Stimulated activated CD4-positive, alpha-beta T cell treated with anti-CD3 and anti-CD28 coated beads, Interleukin-1b, Interleukin-23, amount 100 ng/mL, for 4 hours (primary cell): Measurements from ENCODE around the gene RPUSD2.
"Not testable (repeated sequence)": the region's sequence is repeated elsewhere in the genome, so short reads cannot be mapped to it uniquely, and the experiment has no call there.

Source experiments
- DNase-seq, 2 donors: peaks; one replicate each; pipeline ENCODE4 v3.0.0-alpha.2; 2020; ENCODE audit warnings: low read depth in 2 of 2

The RPUSD2 gene

DNA sequence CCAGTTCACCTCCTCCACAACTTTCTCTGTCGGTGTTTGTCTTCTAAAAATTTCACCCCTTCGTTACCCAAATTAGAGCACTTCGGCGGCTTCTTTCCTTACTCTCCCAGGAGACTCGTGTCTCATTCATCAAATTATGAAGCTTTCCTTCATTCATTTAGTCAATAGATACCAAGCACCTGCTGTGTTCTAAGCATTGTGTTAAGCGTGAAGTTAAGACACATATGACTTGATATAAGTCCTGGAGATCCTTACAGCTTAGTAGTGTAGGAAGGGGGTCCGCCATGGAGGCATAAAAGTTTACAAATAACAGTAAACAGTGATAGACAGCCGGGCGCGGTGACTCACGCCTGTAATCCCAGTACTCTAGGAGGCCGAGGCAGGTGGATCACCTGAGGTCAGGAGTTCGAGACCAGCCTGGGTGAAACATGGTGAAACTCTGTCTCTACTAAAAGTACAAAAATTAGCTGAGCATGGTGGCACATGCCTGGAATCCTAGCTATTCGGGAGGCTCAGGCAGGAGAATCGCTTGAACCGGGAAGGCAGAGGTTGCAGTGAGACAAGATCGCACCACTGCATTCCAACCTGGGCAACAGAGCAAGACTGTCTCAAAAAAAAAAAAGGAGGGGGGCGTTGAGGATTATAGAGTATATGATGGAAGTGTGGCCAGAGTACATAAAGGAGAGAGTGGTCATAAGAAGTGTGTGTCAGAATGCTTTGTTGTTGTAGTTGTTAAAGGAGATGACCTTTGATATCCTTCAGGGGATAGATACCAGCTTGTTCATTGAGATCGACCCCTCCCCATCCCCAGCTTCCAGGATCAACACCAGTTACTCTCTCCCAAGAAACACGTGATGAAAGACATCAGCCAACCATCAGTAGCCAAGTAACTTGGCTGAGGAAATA lies 3.5 kb upstream of the RPUSD2 start:
- DNase-seq, result no peak

DNA sequence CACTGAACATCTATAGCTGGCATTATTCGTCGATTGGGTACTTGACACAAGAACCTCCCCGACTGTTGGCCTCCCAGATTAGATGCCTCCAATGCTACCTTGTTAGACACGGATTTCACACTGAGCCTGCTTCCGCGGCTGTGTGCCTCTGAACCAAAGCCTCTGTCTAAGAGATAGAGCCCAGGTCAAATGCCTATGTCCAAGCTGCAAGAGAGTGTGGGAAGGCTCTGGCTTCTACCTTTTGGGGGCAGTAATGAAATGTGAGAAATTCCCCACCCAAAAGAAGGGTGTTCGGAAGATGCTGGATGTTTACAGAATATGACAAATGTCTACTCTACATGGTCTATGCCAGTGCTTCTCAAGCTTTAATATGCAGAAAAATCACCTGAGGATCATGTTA lies 2.0 kb upstream of the RPUSD2 start:
- DNase-seq, result no peak

DNA sequence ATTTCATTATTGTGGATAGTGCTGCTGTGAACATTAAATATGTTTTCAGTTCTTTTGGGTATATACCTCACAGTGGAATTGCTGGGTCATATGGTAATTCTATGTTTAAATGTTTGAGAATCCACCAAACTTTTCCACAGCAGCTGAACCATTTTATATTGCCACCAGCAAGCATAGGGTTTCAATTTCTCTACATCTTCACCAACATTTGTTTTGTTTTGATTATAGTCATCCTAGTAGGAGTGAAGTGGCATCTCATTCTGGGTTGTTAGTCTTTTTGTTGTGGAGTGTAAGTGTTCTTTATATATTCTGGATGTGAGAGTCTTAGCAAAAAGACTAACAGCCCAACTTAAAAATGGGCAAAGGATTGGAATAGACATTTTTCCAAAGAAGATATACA lies 6.0 kb downstream of the RPUSD2 start:
- no peak for DNase-seq

DNA sequence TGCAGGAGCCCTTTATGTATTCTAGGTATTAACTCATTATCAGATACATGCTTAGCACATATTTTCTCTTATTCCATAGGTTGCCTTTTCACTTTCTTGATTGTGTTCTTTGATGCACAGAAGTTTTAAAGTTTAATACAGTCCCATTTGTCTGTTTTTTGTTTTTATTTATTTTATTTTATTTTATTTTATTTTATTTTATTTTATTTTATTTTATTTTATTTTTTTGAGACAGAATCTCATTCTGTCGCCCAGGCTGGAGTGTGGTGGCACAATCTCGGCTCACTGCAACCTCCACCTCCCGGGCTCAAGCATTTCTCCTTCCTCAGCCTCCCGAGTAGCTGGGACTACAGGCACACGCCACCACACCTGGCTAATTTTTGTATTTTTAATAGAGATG lies 7.8 kb downstream of the RPUSD2 start:
- DNase-seq, result not testable (repeated sequence)

DNA sequence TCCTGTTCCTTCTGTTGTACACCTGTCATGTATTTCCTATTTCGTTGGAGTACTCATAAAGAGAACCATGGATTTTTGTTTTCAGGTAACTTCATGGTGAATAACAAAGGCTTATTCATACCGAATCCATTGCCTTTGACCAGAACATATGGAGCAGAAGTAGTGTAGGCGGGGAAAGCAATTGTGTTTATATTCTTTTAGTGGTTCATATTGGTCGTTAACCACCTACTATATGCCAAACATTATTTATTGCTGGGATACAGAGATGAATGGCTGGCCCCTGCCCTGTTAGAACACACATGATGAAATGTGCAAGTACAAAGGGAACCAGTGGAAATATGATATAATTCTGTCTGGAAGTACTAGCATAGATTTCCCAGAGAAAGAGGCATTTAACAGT lies 9.8 kb downstream of the RPUSD2 start:
- DNase-seq, result no peak

DNA sequence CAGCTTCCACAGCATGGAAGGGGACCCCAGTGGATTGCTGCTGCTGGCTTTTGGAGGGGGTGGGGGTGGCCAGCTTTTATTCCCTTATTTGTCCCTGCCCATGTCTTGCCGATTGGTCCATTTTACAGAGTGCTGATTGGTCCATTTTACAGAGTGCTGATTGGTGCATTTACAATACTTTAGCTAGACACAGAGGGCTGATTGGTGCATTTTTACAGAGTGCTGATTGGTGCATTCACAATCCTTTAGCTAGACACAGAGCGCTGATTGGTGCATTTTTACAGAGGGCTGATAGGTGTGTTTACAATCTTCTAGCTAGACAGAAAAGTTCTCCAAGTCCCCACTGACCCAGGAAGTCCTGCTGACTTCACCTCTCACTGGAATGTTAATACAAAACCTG lies 12.7 kb downstream of the RPUSD2 start:
- not testable (repeated sequence) for DNase-seq

DNA sequence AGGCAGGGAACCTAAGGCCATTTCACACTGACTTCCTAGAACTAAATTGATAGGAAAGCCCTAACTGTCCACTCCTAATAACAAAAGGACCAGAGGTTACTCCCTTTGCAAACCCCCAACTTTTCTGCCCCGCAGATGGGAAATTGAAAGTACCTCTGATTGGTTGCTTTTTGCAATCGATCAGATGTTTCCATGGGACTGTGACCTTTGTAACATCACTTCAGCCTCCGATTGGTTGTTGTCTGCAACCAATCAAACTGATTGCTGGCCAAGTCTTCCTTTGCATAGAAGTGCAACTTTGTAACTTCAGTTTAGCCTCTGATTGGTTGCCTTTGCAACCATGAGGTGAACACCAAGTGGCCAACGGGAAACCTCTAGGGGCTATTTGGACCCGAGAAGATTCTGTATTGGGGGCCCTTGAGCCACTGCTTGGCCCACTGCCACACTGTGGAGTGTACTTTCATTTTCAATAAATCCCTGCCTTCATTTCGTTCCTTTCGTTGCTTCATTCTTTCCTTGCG lies 13.7 kb downstream of the RPUSD2 start:
- no peak for DNase-seq

DNA sequence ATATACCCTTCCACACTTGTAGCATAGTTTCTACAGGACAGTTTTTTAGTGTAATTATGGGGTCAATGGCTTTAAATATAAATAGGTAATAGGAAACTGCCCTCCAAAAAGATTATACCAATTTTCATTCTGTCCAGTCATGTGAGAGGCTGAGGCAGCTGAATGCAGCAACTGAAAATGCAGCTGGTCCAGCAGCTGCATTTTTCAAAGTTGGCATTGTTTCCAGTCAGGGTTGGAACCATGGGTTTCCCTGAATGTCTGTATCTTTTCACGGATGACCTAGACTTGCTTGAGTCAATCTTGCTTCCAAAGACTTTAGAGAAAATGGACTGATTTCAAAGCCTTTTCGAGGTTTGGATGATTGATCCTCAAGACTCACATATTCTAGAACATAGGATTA lies 15.1 kb downstream of the RPUSD2 start:
- DNase-seq, result no peak

DNA sequence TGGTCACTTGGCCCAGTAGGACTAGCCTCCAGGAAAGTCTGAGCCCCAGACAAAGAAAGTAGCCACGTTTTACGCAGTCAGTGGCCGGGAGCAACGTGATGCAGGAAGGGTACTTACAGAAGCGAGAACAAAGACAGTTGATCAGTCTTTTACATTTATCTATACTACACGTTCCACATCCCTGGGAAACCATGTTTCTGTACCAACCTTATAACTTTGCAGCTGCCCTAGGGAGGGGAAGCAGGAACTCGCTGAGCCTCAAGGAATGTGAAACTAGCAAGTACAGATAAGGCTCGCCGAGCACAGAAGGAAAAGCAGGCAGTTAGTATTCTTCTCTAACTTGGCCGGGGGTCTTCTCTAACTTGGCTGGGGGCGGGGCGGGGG lies 21.6 kb downstream of the RPUSD2 start:
- DNase-seq, result no peak

DNA sequence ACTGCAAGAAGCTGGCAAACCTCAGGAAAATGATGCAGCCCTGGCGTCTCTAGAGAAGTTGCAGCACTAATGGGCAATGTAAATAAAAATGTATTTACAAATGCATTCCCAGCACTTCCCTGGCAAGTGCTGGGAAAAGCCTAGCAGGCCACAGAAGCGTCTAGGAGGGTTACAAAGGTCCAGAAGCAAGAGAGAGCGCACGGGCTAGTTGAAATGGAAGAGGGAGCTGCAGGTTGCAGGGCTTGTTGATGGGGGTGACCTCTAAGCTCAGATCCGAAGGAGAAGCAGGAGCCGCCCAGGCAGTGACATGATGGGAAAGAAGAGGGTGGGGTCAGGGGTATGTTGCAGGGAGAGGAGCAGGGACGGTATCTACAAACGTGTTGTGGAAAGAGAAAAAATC lies 22.3 kb downstream of the RPUSD2 start:
- no peak for DNase-seq

DNA sequence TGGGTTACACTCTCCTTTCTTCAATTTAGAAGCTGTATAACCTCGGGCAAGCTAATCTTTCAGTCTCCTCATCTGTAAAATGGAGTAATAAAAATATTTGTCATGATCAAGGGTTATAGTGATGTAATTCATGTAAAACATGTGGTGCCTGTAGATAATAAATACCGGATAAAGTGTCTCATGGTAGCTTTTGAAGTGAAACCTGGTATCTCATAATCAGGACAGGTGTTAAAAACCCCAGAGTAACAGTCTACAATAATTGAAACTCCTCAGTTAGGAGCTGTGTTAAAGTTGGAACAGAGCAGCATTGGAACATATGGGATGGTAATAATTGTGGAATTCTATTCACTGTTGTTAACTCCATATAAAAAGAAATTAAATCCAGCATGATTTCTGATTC lies 24.1 kb downstream of the RPUSD2 start:
- DNase-seq, result no peak

DNA sequence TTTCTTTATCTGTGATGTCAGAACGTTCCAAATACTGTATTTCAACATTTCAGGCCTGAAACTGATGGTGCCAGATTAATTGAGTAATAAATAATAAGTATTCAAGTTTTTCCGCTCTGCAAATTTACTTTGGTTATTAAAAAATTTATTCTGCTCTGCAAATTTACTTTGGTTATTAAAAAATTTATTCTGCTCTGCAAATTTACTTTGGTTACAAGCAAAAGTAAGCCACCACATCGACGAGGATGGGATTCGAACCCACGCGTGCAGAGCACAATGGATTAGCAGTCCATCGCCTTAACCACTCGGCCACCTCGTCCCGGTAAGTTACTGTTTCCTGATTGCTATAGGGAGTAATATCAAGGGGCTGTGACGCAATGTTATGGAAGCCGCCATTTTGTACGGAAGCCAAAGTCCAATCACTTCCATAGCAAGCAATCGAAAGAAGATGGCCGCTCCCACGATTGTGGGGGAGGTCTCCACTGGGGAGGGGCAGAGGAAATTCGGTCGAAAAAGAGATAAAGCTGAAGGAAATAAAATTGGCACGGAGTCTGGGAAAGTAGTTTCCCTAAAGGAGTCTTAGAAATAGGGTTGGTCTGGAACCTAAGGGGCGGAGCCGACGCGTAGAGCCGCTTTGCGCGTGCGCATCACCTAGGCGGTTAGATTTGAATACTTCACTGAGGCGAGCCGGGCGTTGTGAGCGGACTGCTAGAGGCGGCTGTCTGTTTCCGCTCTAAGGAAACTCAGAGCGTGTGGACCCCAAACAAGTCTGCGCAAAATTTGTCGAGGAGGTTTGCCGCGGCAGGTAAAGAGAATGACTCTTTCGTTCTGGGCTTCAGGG lies 24.7 kb downstream of the RPUSD2 start, which contains the start of gene KNL1:
TSS of gene KNL1 (plus strand) at position 662 of the 841 bp plus-strand sequence. CDS start 8,683 bp downstream, outside the sequence.
- peak; percentile 80 to 87 for DNase-seq

DNA sequence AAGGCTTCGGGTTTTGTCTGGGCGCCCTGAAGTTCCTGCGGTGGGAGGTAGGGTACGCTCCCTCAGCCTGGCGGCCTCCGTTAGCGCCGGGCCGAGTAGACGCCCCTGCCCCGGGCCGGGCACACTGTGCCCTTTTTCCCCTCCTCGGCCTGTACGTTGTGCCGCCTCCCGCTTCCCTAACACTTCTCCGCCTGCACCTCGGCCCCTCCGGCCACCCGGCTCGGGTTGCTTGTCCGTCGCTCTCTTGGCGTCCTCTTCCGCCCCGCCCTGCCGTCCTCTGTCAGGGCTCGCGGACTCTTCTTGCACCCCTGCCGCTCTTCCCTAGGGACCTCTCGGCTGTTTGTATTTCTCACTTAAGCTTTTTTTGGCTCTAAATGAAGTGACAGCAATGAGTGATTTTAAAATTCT lies 25.3 kb downstream of the RPUSD2 start:
- DNase-seq, result peak in 1 of 2 donors; percentile 26

DNA sequence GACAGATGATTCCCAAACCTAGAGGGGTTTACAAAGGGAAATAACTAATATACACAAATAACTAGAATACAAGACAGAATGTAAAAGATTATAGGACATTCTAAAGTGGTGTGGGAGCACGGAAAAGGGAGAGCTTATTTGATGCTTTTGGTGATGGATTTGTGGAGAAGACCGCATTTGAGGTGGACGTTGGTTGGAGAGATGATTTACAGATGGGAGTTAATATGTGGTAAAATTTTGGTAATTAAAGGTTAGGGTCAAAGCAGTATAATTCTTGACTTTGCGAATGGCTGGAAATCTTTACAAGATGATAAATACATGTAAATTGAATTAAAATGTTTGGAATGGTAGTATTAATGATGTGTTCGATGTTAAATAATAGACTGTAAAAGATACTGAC lies 26.1 kb downstream of the RPUSD2 start:
- no peak for DNase-seq

DNA sequence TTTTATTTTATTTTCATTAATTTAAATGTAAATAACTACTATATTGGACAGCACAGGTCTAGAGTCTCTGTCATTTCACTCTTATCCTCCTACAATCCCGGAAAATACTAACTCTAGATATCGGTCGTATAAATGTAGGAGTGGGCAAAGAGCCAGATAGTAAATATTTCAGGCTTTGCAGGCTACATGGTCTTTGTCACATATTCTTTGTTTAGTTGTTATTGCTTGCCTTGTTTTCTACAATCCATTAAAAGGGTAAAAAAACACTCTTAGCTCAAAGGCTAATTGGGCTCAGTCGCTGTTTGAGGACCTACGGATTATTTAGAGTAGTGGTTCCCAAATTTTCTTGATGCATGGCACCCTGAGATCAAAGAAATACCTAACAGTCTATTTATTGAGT lies 26.7 kb downstream of the RPUSD2 start:
- DNase-seq, result no peak

DNA sequence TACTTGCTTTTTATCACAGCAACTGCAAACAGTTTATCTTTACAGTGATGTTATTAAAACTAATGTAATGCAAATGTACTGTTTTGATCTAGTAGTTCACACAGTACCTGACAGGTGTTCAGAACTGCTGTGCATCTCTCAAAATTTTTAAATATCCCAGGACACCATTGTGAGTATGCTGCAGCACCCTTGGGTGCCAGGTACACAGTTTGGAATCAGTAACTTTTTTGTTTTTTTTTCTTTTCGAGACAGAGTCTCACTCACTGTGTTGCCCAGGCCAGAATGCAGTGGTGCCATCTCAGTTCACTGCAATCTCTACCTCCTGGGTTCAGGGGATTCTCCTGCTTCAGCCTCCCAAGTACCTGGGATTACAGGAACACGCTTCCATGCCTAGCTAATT lies 27.9 kb downstream of the RPUSD2 start:
- DNase-seq, result no peak

DNA sequence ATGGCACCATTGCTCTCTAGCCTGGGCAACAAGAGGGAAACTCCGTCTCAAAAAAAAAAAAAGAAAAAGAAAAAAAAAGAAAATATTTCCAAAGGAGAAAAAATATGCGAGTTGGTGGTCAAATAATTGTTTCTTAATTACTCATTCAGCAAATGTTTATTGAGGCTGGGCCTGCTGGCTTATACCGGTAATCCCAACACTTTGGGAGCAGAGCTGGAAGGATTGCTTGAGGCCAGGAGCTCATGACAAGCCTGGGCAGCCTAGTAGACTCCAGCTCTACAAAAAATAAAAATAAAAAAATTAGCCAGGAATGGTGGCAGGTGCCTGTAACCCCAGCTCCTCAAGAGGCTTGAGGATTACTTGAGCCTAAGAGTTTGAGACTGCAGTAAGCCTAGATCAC lies 29.0 kb downstream of the RPUSD2 start:
- DNase-seq, result no peak

DNA sequence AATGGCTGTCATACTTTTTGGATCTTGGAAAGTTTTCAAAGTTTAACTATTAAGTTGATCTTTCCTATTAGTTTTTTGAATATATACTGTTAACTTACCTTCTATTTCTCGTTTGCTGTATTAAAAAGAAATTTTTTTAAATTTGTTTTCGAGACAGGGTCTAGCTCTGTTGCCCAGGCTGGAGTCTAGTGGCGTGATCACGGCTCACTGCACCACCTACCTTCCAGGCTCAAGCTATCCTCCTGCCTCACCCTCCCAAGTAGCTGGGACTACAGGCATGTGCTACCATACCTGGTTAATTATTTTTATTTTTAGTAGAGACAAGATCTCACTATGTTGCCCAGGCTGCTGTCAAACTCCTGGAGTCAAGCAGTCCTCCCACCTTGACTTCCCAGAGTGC lies 29.6 kb downstream of the RPUSD2 start:
- no peak for DNase-seq

DNA sequence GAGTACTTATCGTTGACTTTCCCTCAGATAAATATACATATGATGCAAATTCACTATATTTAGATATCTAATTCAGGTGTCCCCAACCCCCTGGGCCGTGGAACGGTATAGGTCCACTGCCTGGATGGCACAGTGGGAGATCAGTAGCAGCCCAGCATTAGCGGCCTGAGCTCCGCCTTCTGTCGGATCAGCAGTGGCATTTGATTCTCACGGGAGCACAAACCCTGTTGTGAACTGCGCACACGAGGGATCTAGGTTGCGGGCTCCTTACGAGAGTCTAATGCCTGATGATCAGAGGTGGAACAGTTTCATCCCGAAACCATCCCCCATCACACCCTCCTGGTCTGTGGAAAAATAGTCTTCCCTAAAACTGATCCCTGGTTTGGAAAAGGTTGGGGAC lies 31.9 kb downstream of the RPUSD2 start:
- DNase-seq, result no peak

DNA sequence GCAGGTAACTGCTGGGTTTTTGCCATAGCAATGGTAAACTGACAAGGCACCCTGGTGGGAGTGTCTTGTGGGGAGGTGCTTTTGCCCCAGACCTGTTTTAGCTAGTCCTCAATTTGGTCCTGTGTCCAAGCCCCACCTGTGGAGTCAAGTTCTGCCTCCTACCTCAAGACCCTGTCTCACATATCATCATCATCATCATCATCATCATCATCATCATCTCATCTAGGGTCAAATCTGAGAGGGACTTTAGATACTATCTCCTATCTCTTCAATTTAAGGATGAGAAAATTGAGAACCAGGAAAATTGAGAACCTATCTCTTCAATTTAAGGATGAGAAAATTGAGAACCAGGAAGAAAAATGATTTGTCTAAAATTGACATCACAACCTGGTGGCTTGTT lies 34.8 kb downstream of the RPUSD2 start:
- DNase-seq, result no peak

DNA sequence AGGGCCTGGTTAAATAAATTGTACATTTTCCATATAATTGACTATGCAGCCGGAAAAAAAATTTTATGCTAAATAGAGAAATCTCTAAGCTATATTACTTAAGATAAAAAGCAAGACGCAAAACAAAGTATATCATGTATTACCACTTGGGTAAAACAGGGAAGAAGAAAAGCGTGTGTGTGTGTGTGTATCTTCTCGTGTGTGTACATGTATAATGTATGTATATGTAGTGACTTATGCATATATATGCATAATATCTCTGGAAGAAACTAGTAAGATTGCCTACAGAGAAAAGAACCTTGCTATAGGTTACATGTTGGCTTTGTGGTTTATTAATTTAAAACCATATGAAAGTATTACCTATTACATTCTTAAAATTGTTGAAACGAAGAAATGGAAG lies 44.0 kb downstream of the RPUSD2 start:
- no peak for DNase-seq

DNA sequence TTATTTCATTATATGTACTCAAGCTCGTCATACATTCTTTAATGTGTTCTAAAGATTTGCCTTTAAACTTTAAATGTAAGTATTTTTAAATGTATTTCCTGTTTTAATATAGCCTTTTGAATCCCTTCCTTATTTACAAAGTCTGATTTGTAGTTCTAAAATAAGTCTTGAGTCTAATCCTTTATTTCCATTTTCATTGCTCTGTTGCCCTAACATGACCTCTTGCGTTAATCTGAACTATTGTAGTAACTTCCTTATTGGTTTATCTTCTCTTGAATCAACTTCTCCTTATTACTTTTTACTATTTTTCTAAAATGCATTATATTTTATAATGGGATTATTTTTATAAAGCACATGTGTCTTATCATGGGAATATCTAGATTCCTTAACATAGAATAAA lies 48.9 kb downstream of the RPUSD2 start:
- no peak for DNase-seq

DNA sequence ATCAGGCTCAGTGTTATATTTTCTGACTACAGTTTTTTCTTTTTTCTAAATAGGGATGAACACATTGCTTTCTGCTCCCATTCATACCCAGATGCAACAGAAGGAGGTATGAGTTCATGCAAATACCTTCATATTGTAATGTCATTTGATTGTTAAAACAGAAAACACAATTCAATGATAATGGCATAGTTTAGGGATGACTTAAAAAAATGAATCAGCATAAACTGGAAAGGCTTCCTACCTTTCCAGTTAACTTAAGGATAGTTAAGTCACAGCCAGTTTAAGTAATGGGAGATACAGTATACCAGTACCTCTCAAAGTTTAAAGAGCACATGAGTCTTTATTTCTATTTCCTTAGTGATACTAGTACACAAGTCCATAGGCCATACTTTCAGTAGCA lies 49.8 kb downstream of the RPUSD2 start:
- no peak for DNase-seq
